ENCODE measurements around the gene SAMD4A.

DNA sequence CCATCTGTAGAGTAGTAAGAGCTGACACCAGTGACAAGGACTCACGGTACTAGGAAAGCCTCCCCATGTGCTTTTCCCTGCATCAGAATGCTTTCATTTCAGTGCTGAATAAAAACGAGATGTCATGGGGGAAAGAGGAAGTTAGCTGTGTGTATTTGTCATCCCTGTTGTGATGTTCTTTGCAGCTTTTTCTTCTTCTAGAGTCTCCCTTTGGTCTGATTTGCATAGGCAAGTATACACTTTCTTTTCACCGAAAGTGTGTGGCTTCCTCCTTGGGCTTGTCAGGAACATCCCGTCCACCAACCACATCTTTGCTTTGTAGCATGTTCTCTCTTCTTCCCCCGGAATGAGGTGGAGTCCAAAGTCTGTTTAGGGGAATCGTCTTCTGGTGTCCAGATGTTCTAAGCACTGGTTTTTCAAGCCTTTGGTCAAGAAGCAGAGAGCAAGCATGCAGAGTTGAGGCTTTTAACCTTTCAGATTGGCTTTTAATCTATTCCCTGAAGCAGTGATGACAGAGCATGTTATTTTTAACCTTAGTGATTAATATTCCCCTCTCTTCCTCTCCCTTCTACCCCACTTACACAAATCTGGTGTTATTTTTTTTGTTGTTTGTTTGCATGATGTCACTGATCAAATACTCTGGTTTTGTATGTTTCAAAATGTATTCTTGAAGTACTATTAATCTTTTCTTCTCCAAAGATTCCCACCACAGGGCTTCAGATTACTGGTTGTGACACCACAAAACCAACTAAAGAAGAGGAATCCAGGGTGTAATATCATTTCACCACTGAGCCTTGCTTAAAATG, 163.4 kb downstream of the SAMD4A start:
- TF ChIP-seq BHLHE40 (IDR thresholded peaks at IDR 0.05; ENCODE audit: borderline replicate concordance) = no peak
- no peak for TF ChIP-seq SUZ12 (IDR thresholded peaks at IDR 0.05)
- TF ChIP-seq L3MBTL2 (conservative IDR thresholded peaks at IDR 0.05) = no peak
- no peak for TF ChIP-seq CTBP1 (IDR thresholded peaks at IDR 0.05; ENCODE audit: borderline replicate concordance)
- no peak for TF ChIP-seq ARNT (IDR thresholded peaks at IDR 0.05)
- no peak for TF ChIP-seq FOXK2 (IDR thresholded peaks at IDR 0.05)
- TF ChIP-seq ZNF384 (IDR thresholded peaks at IDR 0.05) = no peak
- no peak for TF ChIP-seq NFRKB (IDR thresholded peaks at IDR 0.05)
- TF ChIP-seq FOXM1 (IDR thresholded peaks at IDR 0.05; ENCODE audit: borderline replicate concordance) = no peak
- no peak for TF ChIP-seq SP1 (IDR thresholded peaks at IDR 0.05)
- no peak for TF ChIP-seq ELF4 (IDR thresholded peaks at IDR 0.05)
- TF ChIP-seq HDGF (IDR thresholded peaks at IDR 0.05; ENCODE audit: borderline replicate concordance) = no peak
- no peak for TF ChIP-seq LEF1 (IDR thresholded peaks at IDR 0.05; ENCODE audit: borderline replicate concordance)
- TF ChIP-seq, protein P1, sequence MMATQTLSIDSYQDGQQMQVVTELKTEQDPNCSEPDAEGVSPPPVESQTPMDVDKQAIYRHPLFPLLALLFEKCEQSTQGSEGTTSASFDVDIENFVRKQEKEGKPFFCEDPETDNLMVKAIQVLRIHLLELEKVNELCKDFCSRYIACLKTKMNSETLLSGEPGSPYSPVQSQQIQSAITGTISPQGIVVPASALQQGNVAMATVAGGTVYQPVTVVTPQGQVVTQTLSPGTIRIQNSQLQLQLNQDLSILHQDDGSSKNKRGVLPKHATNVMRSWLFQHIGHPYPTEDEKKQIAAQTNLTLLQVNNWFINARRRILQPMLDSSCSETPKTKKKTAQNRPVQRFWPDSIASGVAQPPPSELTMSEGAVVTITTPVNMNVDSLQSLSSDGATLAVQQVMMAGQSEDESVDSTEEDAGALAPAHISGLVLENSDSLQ (IDR thresholded peaks at IDR 0.05) = no peak

Data from HEK293T (cell line).